K562 (cell line): ENCODE results near the gene RELL2. TPM values are rescaled to one million over a fixed set of nuclear protein-coding genes. Genes with fewer than 3 reads are reported as not detected.

ENCODE experiments used
- CBX8 ChIP-seq: fragments of 200-600 bp; sonication (generic); IDR thresholded peaks from 2 replicates; pipeline ENCODE4 v1.6.1; 2012; ENCODE audit warnings: borderline replicate concordance, mixed run types, low read depth, mild to moderate bottlenecking, moderate library complexity, mixed read lengths, low read length, control low read depth, inconsistent platforms; ENCODE audit not compliant: poor library complexity, severe bottlenecking; ENCODE audit errors: extremely low read depth
- E2F3 ChIP-seq: fragments of 250-450 bp; sonication (Bioruptor Pico); IDR thresholded peaks from 2 replicates; pipeline ENCODE4 v1.4.0; 2020; ENCODE audit warnings: mild to moderate bottlenecking
- EGR1 ChIP-seq: fragments of 450-650 bp; conservative IDR thresholded peaks from 2 replicates; pipeline ENCODE4 v1.6.1; 2017; ENCODE audit warnings: mild to moderate bottlenecking
- FOXA3 ChIP-seq, 2 experiments: fragments of 450-650 bp in 1 of 2; sonication (generic) in 1 of 2; formaldehyde crosslinking; IDR thresholded peaks in 1 of 2; conservative IDR thresholded peaks in 1 of 2; 2 replicates each; pipeline versions ENCODE4 v1.4.0 to v1.8.0; 2020 to 2022; ENCODE audit warnings: mild to moderate bottlenecking in 2 of 2, missing genetic modification reagents in 1 of 2
- MEF2D ChIP-seq: conservative IDR thresholded peaks from 2 replicates; pipeline ENCODE4 v1.6.1; 2016; ENCODE audit warnings: low read depth, missing genetic modification characterization, missing compliant biosample characterization
- NCOA1 ChIP-seq: fragments of 450-650 bp; IDR thresholded peaks from 2 replicates; pipeline ENCODE4 v1.6.1; 2016; ENCODE audit warnings: low read depth
- NFIX ChIP-seq: fragments of 250-450 bp; sonication (Bioruptor Pico); IDR thresholded peaks from 2 replicates; pipeline ENCODE4 v1.4.0; 2020; ENCODE audit warnings: low read depth, mild to moderate bottlenecking, moderate library complexity
- NR2F6 ChIP-seq: fragments of 450-650 bp; formaldehyde crosslinking; IDR thresholded peaks from 2 replicates; pipeline ENCODE4 v1.4.0; 2020; ENCODE audit warnings: mild to moderate bottlenecking
- PHF20 ChIP-seq: fragments of 450-650 bp; IDR thresholded peaks from 2 replicates; pipeline ENCODE4 v1.6.1; 2018; ENCODE audit not compliant: partially characterized antibody
- SPI1 ChIP-seq: IDR thresholded peaks from 2 replicates; pipeline ENCODE4 v1.6.1; 2011; ENCODE audit warnings: low read depth, low read length, control low read depth, borderline replicate concordance
- ZNF311 ChIP-seq: fragments of 250-450 bp; sonication (Bioruptor Pico); IDR thresholded peaks from 2 replicates; pipeline ENCODE4 v1.4.0; 2020; ENCODE audit warnings: mild to moderate bottlenecking, moderate library complexity
- ZNF347 ChIP-seq: fragments of 450-650 bp; formaldehyde crosslinking; IDR thresholded peaks from 2 replicates; pipeline ENCODE4 v1.4.0; 2020; ENCODE audit warnings: low read depth, mild to moderate bottlenecking, moderate library complexity
- polyA plus RNA-seq, 8 experiments: library from polyadenylated mRNA; depleted of rRNA in 4 of 8; stranded (reverse) in 5 of 8; unstranded in 3 of 8; fragments of >200 nt; fragmentation: Nextera tagmentation in 2 of 8; fragmentation: Illumina TruSeq in 1 of 8; extraction: Ambion mirVana in 2 of 8; extraction: Trizol in 1 of 8; gene quantifications; 2 replicates each; pipeline versions ENCODE4 v1.2.1 to v1.2.3, GENCODE V29; 2011 to 2014; ENCODE audit warnings: inconsistent platforms in 1 of 8, missing spikeins in 1 of 8
- total RNA-seq, 7 experiments: library from RNA; depleted of rRNA in 6 of 7; stranded (reverse); fragments of >200 nt in 6 of 7; fragmentation: Illumina TruSeq in 2 of 7; extraction: Trizol in 2 of 7; gene quantifications; 2 replicates each; pipeline versions ENCODE4 v1.2.1 to v1.2.3, GENCODE V29; 2011 to 2021; ENCODE audit warnings: low replicate concordance in 1 of 7
- TF ChIP-seq, protein P1 (sequence below): fragments of 450-650 bp; IDR thresholded peaks from 2 replicates; pipeline ENCODE4 v1.6.1; 2017; ENCODE audit warnings: antibody characterized with exemption, mild to moderate bottlenecking
- TF ChIP-seq, protein P2 (sequence below), 2 experiments: fragments of 150-350 bp in 1 of 2; IDR thresholded peaks; 2 replicates each; pipeline ENCODE4 v1.6.1; 2012 to 2016; ENCODE audit warnings: low read depth in 2 of 2, low read length in 2 of 2, mild to moderate bottlenecking in 1 of 2, moderate library complexity in 1 of 2
- TF ChIP-seq, protein P3 (sequence below): fragments of 450-650 bp; formaldehyde crosslinking; IDR thresholded peaks from 2 replicates; pipeline ENCODE4 v1.4.0; 2020; ENCODE audit warnings: mild to moderate bottlenecking, mixed read lengths
- TF ChIP-seq, protein P4 (sequence below): IDR thresholded peaks from 2 replicates; pipeline ENCODE4 v1.6.1; 2014; ENCODE audit warnings: antibody characterized with exemption

RELL2 gene
- total and polyA plus RNA-seq, 9 of the 15 experiments (the other 6 are each of a cell fraction or from before 2014, with no cell fraction given), result 0.06 to 36.0 (median 14.3) TPM

DNA sequence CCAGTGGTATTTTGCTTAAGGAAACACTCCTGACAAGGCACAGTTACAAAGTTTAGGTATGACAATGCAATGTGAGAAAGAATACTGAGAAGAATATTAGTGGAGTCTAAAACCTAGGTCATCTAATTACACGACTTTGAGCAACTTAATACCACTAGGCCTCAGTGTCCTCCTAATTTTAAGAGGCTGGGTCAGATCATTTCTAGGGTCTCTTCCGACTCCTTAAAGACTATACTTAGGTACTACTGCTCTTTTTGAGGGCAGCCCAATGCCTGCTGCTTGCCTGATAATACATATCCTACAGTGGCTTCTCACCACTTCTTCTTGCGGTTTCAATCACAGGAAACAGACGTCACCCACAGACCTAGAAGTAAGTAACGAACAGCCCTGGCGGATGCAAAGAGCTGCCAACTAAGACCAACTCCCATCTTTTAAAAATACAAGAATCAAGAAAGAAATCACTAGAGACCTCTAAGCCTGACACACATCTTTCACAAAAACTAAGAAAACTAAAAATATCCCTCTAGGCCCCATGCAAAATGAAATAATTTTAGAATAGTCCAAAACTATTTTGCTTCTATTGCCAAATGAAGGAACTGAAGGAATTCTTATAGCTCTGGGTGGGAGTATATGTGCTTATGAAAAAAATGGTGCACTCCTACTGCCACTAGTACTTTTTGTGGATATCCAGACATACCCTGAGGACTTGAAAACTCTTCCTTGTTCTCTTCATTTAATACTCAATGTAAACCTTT lies 31.1 kb upstream of the RELL2 start (continued):
- TF ChIP-seq, protein P1, sequence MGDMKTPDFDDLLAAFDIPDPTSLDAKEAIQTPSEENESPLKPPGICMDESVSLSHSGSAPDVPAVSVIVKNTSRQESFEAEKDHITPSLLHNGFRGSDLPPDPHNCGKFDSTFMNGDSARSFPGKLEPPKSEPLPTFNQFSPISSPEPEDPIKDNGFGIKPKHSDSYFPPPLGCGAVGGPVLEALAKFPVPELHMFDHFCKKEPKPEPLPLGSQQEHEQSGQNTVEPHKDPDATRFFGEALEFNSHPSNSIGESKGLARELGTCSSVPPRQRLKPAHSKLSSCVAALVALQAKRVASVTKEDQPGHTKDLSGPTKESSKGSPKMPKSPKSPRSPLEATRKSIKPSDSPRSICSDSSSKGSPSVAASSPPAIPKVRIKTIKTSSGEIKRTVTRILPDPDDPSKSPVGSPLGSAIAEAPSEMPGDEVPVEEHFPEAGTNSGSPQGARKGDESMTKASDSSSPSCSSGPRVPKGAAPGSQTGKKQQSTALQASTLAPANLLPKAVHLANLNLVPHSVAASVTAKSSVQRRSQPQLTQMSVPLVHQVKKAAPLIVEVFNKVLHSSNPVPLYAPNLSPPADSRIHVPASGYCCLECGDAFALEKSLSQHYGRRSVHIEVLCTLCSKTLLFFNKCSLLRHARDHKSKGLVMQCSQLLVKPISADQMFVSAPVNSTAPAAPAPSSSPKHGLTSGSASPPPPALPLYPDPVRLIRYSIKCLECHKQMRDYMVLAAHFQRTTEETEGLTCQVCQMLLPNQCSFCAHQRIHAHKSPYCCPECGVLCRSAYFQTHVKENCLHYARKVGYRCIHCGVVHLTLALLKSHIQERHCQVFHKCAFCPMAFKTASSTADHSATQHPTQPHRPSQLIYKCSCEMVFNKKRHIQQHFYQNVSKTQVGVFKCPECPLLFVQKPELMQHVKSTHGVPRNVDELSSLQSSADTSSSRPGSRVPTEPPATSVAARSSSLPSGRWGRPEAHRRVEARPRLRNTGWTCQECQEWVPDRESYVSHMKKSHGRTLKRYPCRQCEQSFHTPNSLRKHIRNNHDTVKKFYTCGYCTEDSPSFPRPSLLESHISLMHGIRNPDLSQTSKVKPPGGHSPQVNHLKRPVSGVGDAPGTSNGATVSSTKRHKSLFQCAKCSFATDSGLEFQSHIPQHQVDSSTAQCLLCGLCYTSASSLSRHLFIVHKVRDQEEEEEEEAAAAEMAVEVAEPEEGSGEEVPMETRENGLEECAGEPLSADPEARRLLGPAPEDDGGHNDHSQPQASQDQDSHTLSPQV, result peak; percentile 82
- TF ChIP-seq NCOA1 (peak; percentile 82), ZNF347 (no peak), SPI1 (peak; percentile 52; the same call in 1 of the 2 replicates), NR2F6 (CRISPR knock-in tag) (no peak), EGR1 (peak; percentile 16; the same call in 1 of the 2 replicates), ZNF311 (no peak; the same call in 1 of the 2 replicates), NFIX (CRISPR knock-in tag) (no peak), FOXA3 (CRISPR knock-in tag; conservative IDR thresholded peaks at IDR 0.05 in 1 of 2, IDR thresholded peaks at IDR 0.05 in 1 of 2) (peak in 1 of 2 experiments; percentile 70; a peak in 1 of 4 replicates), MEF2D (0 out of 2 replicates have a peak, but pooled peaks have one; percentile 32), E2F3 (CRISPR knock-in tag) (no peak), PHF20 (no peak), CBX8 (no peak)
- TF ChIP-seq, protein P2, sequence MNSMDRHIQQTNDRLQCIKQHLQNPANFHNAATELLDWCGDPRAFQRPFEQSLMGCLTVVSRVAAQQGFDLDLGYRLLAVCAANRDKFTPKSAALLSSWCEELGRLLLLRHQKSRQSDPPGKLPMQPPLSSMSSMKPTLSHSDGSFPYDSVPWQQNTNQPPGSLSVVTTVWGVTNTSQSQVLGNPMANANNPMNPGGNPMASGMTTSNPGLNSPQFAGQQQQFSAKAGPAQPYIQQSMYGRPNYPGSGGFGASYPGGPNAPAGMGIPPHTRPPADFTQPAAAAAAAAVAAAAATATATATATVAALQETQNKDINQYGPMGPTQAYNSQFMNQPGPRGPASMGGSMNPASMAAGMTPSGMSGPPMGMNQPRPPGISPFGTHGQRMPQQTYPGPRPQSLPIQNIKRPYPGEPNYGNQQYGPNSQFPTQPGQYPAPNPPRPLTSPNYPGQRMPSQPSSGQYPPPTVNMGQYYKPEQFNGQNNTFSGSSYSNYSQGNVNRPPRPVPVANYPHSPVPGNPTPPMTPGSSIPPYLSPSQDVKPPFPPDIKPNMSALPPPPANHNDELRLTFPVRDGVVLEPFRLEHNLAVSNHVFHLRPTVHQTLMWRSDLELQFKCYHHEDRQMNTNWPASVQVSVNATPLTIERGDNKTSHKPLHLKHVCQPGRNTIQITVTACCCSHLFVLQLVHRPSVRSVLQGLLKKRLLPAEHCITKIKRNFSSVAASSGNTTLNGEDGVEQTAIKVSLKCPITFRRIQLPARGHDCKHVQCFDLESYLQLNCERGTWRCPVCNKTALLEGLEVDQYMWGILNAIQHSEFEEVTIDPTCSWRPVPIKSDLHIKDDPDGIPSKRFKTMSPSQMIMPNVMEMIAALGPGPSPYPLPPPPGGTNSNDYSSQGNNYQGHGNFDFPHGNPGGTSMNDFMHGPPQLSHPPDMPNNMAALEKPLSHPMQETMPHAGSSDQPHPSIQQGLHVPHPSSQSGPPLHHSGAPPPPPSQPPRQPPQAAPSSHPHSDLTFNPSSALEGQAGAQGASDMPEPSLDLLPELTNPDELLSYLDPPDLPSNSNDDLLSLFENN (IDR thresholded peaks at IDR 0.05; ENCODE audit: low read depth in 2 of 2, low read length in 2 of 2), result peak in 1 of 2 experiments; percentile 96; a peak in 2 of 4 replicates
- TF ChIP-seq, protein P3, sequence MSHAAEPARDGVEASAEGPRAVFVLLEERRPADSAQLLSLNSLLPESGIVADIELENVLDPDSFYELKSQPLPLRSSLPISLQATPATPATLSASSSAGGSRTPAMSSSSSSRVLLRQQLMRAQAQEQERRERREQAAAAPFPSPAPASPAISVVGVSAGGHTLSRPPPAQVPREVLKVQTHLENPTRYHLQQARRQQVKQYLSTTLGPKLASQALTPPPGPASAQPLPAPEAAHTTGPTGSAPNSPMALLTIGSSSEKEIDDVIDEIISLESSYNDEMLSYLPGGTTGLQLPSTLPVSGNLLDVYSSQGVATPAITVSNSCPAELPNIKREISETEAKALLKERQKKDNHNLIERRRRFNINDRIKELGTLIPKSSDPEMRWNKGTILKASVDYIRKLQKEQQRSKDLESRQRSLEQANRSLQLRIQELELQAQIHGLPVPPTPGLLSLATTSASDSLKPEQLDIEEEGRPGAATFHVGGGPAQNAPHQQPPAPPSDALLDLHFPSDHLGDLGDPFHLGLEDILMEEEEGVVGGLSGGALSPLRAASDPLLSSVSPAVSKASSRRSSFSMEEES (CRISPR knock-in tag), result no peak
- TF ChIP-seq, protein P4, sequence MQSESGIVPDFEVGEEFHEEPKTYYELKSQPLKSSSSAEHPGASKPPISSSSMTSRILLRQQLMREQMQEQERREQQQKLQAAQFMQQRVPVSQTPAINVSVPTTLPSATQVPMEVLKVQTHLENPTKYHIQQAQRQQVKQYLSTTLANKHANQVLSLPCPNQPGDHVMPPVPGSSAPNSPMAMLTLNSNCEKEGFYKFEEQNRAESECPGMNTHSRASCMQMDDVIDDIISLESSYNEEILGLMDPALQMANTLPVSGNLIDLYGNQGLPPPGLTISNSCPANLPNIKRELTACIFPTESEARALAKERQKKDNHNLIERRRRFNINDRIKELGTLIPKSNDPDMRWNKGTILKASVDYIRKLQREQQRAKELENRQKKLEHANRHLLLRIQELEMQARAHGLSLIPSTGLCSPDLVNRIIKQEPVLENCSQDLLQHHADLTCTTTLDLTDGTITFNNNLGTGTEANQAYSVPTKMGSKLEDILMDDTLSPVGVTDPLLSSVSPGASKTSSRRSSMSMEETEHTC, result peak; percentile 44; the same call in 1 of the 2 replicates
